CD1c-positive myeloid dendritic cell (primary cell): ENCODE measurements around the gene RHOT2.

ENCODE experiments used
- DNase-seq: peaks from one replicate; pipeline ENCODE4 v3.0.0-alpha.2; 2016; ENCODE audit errors: extremely low spot score

RHOT2 gene

DNA sequence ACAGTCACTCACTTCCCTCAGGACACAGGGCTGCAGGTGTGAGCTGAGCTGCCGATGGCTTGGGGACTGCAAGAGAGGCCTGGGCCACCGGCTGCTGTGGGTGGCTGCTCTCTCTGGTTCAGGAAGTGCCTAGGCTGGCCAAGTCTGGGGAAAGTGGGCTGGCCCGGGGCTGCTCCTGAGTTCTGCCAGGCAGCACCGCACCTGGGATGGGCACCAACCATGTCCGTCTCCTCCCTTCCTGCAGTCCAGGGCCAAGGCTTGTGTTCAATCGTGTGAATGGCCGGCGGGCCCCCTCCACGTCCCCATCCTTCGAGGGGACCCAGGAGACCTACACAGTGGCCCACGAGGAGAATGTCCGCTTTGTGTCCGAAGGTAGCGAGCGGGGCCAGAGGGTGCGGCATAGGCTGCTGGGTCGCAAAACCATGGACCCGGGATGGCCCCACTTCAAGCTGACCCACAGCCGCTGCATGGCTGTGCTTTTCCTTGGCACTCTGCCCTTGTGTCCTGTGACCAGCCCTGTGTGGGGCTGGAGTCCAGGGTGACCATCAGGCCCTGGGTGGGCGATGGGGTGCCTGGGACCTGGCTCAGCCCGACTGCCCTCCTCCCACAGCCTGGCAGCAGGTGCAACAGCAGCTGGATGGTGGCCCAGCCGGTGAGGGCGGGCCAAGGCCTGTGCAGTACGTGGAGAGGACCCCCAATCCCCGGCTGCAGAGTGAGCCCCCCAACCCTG is 20.6 kb upstream of the RHOT2 start:
- no peak for DNase-seq

DNA sequence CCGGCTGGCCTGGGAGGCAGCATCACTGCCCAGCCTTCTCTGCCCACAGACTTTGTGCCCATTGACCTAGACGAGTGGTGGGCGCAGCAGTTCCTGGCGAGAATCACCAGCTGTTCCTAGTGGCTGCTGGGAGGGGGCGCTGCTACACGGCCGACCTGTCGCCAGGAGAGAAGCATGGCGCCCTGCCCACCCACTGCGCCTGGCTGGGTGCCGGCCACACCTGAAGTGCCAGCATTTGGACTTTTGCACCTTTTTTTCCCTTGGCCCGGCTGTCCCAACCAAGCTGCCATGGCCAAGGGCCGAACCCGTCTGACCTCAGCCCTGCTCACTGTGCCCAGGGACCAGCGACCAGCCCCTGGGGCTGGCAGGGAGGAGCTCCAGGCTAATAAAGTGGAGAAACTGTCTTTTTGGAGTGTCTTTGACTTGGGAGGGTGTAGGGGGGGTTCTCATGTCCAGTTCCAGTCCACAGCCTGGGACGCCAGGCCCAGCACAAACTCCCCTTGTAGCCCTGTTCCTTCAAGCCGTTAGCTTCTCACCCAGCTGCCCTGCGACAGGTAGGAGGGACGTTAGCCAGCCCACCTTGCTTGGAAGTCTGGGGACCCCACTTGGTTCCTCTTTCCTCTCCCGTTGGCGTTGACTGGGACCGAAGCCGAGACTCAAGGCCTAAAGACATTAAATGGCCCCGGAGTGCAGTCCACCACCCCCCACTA is 19.7 kb upstream of the RHOT2 start:
- peak; percentile 46 for DNase-seq

DNA sequence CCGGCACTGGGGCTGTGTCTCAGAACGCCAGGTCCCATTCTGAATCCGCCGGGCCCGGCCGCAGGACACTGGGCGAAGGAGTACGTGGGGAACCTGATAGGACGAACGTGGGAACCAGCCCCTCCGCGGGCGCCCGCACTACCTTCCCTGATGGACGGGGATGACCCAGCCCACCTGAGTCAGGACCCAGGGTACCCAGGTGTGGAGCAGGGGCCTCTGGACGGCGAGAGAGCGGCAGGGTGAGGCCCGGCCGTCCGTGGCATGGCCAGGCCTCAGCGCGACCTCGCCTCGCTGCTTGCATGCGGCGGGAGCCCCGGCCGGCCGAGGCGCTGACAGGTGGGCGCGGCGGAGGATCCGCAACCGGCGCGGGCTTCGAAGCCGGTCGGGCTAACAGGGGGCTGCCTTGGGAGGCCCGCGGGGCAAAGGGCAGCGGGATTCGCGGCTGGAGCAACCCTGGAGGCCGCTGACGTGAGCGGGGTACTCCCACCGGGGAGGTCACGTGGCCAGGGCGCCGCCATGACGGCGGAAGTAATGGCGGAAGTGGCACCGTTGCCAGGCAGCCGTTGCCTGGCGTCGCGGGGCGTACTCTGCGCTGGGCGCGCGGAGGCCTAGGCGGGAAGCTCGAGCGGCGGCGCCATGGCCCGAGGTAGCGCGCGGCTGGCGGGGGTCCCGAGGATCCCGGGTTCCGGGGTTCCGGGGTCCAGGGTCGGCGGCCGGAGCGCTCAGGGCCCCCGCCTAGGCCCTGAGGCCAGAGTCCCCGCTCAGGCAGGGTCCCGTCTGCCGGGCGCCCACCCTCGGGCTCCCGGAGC is 18.9 kb upstream of the RHOT2 start, which contains the start of gene WDR90:
TSS of gene WDR90 (plus strand) at position 585 of the 809 bp plus-strand sequence. CDS start at position 637, 52 bp downstream.
- DNase-seq = peak; percentile 97

DNA sequence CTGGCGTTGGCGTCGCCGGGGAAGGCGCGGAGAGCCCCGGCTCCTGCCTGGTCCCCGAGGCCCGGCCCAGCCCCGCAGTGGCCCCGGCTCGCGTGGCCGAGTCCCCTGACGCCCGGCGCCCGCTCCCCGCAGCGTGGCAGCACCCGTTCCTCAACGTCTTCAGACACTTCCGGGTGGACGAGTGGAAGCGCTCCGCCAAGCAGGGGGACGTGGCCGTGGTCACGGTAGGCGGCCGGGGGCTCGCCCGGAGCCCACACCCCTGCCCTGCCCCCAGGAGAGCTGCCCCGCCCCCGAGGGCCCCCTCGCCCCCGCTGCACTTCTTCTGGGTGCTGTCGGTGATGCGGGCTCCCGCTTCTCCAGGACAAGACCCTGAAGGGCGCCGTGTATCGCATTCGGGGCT is 18.3 kb upstream of the RHOT2 start:
- DNase-seq = no peak

DNA sequence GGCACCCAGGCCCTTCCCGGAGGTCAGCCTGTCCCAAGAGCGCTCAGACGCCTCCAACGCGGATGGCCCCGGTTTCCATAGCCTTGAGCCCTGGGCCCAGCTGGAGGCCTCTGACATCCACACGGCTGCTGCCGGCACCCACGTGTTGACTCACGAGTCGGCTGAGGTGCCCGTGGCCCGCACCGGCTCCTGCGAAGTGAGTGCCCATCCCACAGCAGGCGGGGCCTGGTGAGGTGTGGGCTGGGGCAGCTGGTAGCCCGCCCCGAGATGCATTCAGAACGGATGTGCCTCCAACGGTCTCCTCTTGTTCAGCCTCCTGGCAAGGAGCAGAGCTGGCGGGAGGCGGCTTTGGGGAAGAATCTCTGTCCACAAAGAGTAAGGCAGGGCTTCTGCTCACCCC is 16.1 kb upstream of the RHOT2 start:
- no peak for DNase-seq

DNA sequence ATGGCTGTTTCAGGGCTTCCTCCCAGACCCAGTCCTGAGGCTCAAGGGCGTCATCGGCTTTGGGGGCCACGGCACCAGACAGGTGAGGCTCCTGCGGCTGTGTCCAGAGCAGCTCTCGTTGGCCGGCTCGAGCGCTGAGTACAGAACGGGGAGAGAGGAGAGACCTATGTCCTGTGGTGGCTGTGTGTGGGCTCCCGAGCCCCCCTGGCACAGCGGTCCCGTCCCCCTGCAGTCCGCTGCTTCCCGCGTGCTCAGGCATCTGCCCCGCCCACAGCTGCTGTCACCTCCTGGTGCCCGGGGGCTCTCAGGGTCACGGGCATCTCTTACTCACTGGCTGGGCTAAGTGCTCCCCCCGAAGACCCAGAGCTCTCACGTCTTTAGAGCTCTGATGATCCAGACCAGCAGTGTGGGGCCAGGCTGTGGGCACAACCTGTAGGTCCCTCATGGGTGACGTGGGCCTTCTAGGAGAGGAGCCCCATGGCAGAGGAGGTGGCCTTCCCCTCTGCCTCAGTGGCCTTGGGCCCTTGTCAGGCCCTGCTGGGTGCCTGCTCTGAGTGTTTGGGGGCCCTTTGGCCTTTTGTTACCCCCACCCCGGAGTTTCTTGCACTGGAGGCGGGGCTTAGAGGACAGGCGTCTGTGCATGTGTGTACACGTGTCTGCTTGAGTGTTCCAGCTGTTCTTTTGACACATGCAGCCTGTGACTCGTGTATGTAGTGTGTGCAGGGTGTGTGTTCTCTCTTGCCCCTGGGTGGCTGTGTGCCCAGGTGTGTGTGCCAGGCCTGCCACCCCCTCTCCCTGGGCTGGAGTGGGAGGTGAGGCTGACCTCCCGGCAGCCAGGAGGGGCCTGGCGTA is 15.3 kb upstream of the RHOT2 start:
- no peak for DNase-seq

DNA sequence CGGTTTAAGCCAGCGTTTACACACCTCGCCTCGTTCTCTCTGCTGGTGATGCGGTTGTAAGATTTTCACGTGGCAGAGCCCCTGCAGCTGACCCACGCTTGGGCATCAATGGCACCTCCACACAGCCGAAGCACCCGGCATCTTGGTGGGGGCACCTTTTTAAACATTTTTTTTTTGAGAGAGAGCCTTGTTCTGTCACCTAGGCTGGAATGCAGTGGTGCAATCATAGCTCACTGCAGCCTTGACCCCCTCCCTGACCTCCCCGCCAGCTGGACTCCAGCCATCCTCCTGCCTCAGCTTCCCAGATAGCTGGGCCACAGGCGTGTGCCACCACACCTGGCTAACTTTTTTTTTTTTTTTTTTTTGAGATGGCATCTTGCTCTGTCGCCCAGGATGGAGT is 13.9 kb upstream of the RHOT2 start:
- no peak for DNase-seq

DNA sequence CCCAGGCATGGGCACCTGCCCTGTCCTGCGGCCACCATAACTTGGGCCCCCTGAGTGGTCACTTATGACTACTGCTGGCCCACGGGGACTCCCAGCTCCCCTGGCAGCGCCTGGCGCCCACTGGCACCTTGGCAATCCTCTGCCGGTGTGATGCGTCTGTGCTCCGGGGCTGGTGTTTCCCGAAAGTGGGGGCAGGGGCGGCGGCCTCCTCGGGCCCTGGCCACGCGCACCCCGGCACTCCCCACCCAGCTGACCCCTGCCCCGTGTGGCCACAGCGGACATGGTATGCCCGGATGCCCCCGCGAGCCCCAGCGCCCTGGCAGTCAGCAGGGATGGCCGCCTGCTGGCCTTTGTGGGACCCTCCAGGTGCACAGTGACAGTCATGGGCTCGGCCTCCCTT is 10.4 kb upstream of the RHOT2 start:
- no peak for DNase-seq

DNA sequence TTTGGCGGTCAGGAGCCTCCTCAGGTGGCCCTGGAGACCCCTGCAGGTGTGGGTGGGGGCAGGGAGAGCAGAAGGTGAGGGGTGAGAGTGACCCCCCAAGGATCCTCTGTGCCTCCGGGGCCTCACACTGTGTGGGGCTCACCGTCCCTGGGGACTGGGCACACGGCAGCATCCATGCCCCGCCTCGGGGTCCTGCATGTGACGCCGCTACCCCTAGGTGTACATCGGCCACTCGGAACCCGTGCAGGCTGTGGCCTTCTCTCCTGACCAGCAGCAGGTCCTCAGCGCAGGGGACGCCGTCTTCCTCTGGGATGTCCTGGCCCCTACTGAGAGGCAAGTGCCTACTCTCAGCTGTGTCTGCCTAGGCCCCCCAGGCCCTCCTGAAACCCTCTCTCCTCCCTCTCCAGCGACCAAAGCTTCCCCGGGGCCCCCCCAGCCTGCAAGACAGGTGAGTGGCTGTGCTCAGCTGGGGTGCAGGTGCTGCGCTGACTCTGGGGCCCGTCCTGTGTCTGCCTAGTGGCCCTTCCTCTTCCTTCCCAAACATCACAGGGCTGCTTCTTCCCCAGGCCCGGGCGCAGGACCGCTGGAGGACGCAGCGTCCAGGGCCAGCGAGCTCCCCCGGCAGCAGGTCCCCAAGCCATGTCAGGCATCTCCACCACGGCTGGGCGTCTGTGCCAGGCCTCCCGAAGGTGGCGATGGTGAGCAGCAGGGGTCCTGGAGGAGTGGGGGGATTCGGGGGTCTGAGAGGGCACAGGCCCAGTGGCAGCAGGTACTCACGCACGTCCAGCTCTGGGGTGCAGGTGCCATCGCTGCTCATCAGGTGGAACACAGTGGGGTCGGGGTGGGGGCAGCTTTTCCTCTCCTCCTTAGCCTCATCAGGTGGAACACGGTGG is 9.0 kb upstream of the RHOT2 start:
- no peak for DNase-seq

DNA sequence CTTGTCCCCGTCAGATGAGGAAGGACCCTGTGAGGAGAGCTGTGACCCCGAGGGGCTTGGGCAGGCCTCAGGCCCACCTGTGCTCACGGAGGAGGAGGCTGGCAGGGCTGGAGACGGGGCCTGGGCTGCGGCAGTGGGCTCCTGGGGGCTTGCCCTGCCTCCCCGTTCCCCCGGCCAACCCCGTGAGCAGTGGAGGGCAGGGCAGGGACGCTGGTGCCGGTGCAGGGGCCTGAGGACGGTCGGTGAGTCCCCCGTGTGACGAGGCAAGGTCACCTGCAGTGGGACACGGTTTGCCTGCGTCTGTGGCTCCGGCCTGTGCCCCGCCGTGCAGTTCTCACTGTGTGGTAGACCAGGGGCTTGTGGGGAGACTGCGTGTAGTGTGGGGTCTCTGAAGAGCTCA is 8.3 kb upstream of the RHOT2 start:
- no peak for DNase-seq

DNA sequence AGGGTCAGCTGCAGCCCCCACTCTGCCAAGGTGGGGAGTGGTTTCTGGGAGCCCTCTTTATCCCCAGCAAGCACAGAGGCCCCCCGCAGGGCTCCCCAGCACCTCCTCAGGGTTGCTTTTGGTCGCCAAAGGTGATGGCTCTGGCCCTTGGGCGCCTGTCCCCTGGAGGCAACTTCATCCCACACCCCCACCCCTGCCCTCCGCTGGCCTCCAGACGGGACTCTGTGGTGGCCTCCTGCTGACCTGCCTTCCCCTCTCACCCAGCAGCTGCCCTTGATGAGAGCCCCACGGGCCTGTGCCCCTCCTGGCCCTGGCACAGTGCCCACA is 7.8 kb upstream of the RHOT2 start:
- DNase-seq = no peak

DNA sequence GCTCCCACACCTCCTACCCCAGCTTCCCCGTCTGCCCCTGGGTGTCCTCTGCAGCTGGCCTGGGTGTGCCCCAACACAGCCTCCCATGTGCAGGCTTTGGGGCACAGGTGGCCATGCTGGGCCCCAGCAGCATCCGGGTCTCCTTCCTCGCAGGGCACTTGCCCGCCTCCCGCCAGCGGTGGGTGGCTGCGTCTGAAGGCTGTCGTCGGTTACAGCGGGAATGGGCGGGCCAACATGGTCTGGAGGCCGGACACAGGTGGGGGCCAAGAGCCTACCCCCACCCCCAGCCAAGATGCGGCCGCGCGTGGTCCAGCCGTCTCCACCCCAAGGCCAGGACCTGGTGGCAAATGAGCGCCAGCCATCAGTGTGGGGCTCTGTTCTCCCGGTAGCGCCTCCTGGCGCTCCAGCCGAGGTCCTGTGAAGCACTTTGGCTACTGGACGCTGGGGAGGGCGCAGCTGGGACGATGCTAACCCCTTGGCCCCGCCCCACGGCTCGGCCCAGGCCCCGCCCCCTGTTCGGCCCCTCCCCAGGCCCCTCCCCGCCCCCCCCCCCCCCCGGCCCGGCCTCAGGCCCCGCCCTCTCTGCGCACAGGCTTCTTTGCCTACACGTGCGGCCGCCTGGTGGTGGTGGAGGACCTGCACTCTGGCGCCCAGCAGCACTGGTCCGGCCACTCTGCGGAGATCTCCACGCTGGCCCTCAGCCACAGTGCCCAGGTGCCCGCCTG is 7.3 kb upstream of the RHOT2 start:
- peak; percentile 92 for DNase-seq

DNA sequence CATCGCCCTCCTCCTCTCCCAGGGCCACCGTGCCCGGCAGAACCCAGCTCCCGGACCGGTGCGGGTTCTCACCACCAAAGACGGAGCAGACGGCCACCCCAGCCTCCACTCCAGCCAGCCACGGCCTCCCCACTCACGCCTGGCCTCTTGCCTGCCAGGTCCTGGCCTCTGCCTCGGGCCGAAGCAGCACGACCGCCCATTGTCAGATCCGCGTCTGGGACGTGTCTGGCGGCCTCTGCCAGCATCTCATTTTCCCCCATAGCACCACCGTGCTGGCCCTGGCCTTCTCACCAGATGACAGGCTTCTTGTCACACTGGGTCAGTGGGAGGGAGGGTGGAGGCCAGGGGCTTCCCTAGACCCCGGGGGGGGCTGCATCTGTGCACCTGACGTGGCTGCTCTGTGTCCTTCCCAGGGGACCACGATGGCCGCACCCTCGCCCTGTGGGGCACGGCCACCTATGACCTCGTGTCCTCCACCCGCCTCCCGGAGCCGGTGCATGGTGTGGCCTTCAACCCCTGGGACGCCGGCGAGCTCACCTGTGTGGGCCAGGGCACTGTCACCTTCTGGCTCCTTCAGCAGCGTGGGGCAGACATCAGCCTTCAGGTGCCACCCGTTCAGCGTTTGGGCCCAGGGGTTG is 6.6 kb upstream of the RHOT2 start:
- no peak for DNase-seq

DNA sequence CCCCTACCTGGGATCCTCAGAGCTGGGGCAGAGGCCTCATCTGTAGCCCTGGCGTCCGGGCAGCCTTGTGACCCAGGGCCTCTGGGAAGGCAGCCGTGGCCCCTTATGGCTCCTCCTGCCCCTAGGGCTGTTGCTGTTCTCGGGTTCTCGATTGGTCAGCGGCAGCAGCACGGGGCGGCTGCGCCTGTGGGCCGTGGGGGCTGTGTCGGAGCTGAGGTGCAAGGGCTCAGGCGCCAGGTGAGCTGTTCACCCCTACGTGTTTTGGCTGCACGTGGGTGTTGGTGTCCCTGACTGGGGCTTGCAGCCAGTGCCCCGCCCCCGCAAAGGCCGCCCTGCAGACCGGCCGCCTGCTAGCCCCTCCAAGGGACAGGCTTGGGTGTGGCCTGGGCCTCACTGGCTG is 5.8 kb upstream of the RHOT2 start:
- DNase-seq = no peak

DNA sequence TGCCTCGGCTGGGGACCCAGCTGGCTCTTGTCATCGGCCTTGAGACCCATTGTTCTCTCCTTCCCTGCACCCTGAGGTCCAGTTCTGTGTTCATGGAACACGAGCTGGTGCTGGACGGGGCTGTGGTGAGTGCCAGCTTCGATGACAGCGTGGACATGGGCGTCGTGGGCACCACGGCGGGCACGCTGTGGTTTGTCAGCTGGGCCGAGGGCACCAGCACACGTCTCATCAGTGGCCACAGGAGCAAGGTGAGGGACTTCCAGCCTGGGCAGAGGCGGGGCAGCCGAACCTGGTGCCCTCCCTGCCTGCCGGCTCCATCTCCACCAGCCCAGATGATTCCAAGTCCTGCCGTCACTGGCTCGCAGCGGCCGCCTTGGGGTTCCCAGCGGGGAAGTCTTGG is 5.3 kb upstream of the RHOT2 start:
- DNase-seq = no peak

DNA sequence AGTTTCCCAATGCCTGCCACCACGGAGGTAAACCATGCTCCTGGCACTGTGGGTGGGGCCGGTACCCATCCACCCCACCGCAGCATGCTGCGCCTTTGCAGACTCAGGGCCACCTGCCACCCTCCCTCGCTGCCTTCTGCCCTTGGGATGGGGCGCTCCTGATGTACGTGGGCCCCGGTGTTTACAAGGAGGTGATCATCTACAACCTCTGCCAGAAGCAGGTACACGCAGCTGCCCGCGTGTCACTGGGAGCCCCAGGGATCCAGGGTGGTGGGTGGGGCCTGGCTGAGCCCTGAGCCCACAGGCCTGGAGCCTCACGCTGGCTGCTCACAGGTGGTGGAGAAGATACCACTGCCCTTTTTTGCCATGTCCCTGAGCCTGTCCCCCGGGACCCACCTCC is 1.4 kb upstream of the RHOT2 start:
- DNase-seq = no peak

DNA sequence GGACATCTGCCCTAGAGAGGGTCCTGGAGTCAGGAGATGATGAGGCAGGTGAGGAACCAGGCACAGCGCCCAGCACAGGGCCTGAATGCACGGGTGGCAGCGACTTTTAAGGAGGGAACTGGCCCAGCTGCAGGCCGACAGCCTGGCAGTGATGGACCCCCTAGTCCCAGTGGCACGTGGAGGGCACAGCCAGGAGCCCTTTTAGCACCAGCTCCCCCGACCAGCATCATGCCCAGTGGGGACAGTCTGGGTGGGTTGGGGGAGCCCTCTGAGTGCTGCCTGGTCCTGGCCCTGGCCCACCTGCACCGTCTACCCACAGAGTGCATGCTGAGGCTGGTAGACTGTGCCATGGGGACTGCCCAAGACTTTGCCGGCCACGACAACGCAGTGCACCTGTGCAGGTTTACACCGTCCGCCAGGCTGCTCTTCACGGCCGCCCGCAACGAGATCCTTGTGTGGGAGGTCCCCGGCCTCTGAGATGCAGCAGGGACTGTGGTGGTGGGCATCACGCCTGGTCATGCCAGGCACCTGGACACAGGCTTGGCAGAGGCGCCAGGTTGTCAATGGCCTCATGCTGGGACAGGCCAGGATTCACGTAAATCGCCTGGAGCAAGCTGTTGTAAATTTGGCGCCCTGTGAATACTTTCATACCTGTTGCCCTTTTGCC is 686 bp upstream of the RHOT2 start:
- no peak for DNase-seq

DNA sequence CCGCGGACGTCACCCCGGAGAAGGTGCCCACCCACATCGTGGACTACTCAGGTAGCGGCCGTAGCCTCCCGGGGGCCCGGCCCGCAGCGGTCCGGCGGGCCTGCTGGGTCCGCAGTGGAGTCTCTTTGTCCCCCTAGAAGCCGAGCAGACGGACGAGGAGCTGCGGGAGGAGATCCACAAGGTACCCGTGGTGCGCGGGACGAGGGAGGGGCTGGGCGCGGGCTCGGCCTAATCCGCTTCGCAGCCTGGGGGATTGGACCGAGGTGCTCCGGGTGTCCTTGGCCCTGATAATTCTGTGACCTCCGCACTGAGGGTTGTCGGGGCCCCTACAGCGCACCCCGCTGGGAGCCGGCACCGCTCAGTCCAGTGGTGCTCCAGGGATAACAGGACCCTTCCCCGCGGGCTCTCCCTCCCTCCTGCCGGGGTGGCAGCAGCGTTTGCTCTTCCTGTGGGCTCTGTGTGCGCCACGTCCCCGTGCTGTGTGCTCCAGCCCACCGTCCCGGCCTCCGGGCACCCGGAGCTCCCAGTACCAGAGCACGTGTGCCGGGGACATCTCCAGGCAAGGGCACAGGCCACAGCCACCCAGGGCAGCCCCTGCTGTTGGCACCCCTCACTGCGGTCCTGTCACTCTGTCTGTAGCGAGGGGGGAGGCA is 713 bp downstream of the RHOT2 start:
- DNase-seq = no peak

DNA sequence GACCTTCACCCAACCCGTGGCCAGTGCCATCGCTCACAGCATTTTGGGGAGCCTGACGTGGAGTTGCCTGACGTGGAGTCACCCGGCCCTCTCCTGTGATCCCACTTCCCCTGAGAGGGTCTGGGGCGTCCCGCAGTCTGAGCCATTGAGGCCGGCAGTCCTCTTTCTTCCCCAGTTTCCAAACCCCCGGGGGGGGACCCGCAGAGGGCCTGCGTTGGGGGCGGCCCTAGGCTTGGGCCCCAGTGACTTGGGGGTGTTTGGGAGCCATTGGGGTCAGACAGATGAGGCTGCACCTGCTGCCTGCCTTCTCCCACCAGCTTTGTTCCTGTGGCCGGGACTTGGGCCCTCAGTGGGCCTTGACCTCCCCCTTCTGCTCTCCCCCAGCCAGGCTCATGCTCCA is 1.7 kb downstream of the RHOT2 start:
- DNase-seq = no peak
